ENCODE measurements around the gene MYH9.
"Not testable (repeated sequence)": the region's sequence is repeated elsewhere in the genome, so short reads cannot be mapped to it uniquely, and the experiment has no call there.

Gene MYH9

DNA sequence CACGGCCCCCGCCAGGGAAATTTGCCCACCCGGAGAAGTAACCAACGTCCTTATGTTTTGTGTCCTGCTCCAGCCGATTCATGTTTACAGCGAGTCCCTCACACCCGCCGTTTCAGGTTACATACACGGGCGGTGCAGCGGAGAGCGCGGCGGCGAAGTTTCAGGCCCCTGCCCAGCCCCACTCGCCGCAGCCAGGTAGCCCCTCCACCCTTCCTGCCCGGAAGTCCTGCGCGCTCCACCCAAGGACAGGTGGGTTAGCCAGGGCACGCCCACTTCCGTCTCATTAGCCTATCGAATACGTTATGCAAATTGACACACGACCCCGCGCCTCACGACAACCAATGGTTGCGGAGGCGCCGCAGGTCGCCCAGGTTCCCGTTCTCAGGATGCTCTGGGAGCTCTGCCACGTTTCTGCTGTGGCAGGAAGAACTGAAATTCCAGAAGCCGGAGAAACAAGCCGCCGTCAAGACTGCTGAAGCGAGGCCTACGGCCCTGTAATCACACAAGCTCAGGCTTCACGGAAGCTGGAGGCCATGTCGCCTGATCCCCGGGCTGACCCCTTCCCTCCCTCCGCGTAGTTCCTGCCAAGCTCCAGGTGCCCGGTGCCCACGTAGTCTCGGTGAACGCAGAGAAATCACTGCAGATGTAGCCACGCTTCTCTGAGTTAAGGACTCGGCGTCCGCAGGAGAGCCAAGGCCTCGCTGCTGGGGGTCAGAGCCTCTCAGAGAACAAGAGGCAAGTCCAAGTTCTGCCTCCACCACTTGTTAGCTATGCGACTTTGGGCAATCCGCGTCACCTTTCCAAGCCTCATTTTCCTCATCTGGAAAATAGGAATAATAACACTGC lies 22.4 kb upstream of the MYH9 start:
- TF ChIP-seq, protein P1, sequence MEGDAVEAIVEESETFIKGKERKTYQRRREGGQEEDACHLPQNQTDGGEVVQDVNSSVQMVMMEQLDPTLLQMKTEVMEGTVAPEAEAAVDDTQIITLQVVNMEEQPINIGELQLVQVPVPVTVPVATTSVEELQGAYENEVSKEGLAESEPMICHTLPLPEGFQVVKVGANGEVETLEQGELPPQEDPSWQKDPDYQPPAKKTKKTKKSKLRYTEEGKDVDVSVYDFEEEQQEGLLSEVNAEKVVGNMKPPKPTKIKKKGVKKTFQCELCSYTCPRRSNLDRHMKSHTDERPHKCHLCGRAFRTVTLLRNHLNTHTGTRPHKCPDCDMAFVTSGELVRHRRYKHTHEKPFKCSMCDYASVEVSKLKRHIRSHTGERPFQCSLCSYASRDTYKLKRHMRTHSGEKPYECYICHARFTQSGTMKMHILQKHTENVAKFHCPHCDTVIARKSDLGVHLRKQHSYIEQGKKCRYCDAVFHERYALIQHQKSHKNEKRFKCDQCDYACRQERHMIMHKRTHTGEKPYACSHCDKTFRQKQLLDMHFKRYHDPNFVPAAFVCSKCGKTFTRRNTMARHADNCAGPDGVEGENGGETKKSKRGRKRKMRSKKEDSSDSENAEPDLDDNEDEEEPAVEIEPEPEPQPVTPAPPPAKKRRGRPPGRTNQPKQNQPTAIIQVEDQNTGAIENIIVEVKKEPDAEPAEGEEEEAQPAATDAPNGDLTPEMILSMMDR (IDR thresholded peaks at IDR 0.05; ENCODE audit: poor library complexity, severe bottlenecking): no peak
- peak overlapping the region; percentile 89 for H3K27ac ChIP-seq (ENCODE audit: poor library complexity, severe bottlenecking)
- no peaks in the 10 kb centered on the region for H3K9me3 ChIP-seq (ENCODE audit: severe bottlenecking)
- no peaks in the 10 kb centered on the region for H3K36me3 ChIP-seq (ENCODE audit: low read depth)
- H3K4me3 ChIP-seq (ENCODE audit: severe bottlenecking): peak overlapping the region; percentile 28
- peak; percentile 99 for DNase-seq (ENCODE audit: low spot score)
- H3K4me1 ChIP-seq (ENCODE audit: insufficient read depth, poor library complexity, severe bottlenecking): peaks cover 11% of the 10 kb centered on the region
- peak; percentile 95 for ATAC-seq (ENCODE audit: low read depth)
- no peaks in the 10 kb centered on the region for H3K27me3 ChIP-seq (ENCODE audit: insufficient read depth, poor library complexity, severe bottlenecking)

DNA sequence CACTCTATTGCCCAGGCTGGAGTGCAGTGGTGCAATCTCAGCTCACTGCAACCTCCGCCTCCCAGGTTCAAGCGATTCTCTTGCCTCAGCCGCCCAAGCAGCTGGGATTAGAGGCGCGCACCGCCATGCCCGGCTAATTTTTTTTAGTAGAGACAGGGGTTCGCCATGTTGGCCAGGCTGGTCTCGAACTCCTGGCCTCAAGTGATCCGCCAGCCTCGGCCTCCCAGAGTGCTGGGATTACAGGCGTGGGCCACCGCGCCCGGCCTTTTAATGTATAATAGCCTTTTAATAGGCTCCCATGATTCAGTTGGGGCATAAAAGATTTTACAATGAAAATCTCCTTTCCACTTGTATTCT lies 21.8 kb upstream of the MYH9 start:
- H3K4me1 ChIP-seq (ENCODE audit: insufficient read depth, poor library complexity, severe bottlenecking): peaks cover 11% of the 10 kb centered on the region
- not testable (repeated sequence) for ATAC-seq (ENCODE audit: low read depth); DNase-seq (ENCODE audit: low spot score); H3K27me3 ChIP-seq (ENCODE audit: insufficient read depth, poor library complexity, severe bottlenecking); H3K9me3 ChIP-seq (ENCODE audit: severe bottlenecking); H3K36me3 ChIP-seq (ENCODE audit: low read depth)
- peak overlapping the region; percentile 28 for H3K4me3 ChIP-seq (ENCODE audit: severe bottlenecking)
- peak overlapping the region; percentile 89 for H3K27ac ChIP-seq (ENCODE audit: poor library complexity, severe bottlenecking)

DNA sequence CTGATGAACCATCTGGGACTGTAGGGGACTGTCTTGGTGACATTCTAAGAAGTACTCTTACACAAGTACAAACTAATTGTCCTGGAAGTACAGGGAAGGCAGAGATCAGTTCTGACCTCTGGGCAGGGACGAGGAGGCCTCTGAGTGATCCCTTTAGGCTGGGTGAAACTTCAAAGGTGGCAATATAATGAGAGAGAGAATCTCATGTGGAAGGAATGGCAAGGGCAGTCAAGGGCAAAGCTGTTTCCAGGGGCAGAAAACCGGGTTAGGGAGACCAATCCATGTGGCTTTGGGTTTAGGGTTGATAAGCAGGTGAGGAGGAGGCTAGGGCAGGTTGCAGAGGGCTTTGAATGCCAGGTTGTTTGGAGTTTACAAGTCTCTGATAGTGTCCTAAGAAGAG lies 21.3 kb upstream of the MYH9 start:
- H3K4me1 ChIP-seq (ENCODE audit: insufficient read depth, poor library complexity, severe bottlenecking): peaks cover 11% of the 10 kb centered on the region
- no peak for DNase-seq (ENCODE audit: low spot score)
- TF ChIP-seq, protein P1 (IDR thresholded peaks at IDR 0.05; ENCODE audit: poor library complexity, severe bottlenecking): no peak
- no peak overlapping the region for H3K4me3 ChIP-seq (ENCODE audit: severe bottlenecking)
- H3K27me3 ChIP-seq (ENCODE audit: insufficient read depth, poor library complexity, severe bottlenecking): no peaks in the 10 kb centered on the region
- no peaks in the 10 kb centered on the region for H3K36me3 ChIP-seq (ENCODE audit: low read depth)
- no peaks in the 10 kb centered on the region for H3K9me3 ChIP-seq (ENCODE audit: severe bottlenecking)
- H3K27ac ChIP-seq (ENCODE audit: poor library complexity, severe bottlenecking): peak overlapping the region; percentile 89
- no peak for ATAC-seq (ENCODE audit: low read depth)

DNA sequence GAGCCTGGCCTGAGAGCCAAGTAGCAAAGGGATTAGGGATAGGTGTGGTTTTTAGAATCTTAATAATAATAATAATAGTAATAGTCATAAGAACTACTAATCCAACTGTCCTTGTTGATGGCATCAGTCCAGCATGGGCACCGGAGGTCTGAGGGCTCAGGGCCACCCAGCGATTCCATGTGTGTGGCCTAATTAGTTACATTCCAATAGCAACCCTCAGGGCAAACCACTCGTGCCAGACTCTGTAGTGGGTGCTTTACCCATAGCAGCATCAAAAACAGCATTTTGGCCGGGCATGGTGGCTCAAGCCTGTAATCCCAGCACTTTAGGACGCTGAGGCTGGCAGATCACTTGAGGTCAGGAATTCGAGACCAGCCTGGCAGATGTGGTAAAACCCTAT lies 19.0 kb upstream of the MYH9 start:
- H3K27ac ChIP-seq (ENCODE audit: poor library complexity, severe bottlenecking): peak overlapping the region; percentile 49
- DNase-seq (ENCODE audit: low spot score): no peak

DNA sequence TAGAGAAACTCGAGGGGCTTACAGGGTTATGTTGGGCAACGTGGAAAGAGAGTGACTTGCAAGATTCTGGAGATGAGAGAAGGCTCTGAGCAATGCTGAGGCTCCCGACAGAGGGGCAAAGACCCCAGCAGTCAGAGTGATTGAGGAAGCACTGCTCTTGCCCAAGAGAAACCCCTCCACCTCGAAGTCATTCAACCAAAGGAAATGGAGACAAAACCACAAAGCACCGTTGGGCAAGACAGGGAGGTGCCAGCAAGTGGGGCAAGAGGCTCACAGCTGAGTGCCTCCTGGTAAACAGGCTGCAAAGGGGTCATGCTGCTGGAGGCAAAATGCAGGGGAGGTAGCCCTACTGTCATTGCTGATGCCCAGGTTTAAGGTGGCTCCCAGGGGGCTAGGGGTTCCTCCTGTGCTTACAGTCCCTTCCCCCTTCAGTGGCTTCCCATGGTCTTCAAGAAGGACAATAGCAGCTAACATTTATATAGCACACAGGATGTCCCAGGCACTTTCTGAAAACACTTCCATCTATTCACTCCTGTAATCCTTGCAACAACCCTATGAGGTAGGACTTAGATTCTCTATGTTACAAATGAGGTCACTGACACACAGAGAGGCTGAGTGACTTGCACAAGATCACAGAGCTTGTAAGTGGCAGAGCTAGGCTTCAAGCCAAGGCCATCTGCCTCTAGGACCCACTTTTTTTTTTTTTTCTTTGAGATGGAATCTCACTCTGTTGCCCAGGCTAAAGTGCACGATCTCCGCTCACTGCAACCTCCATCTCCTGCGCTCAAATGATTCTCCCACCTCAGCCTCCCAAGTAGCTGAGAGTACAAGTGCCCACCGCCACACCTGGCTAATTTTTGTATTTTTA lies 18.1 kb upstream of the MYH9 start:
- DNase-seq (ENCODE audit: low spot score) (no peak), ATAC-seq (ENCODE audit: low read depth) (0 out of 3 replicates have a peak, but pooled peaks have one; percentile 9)
- no peak overlapping the region for H3K4me3 ChIP-seq (ENCODE audit: severe bottlenecking)
- no peaks in the 10 kb centered on the region for H3K27me3 ChIP-seq (ENCODE audit: insufficient read depth, poor library complexity, severe bottlenecking)
- no peaks in the 10 kb centered on the region for H3K9me3 ChIP-seq (ENCODE audit: severe bottlenecking)
- peaks cover 11% of the 10 kb centered on the region for H3K4me1 ChIP-seq (ENCODE audit: insufficient read depth, poor library complexity, severe bottlenecking)
- H3K36me3 ChIP-seq (ENCODE audit: low read depth): no peaks in the 10 kb centered on the region
- TF ChIP-seq, protein P1 (IDR thresholded peaks at IDR 0.05; ENCODE audit: poor library complexity, severe bottlenecking): peak; percentile 33
- peak overlapping the region; percentile 49 for H3K27ac ChIP-seq (ENCODE audit: poor library complexity, severe bottlenecking)

More for the DNA sequence above, 19.0 kb upstream of the MYH9 start:
- Histone ChIP-seq H3K4me3 (ENCODE audit: severe bottlenecking) (no peak overlapping the region), H3K9me3 (ENCODE audit: severe bottlenecking) (no peaks in the 10 kb centered on the region), H3K4me1 (ENCODE audit: insufficient read depth, poor library complexity, severe bottlenecking) (peaks cover 11% of the 10 kb centered on the region), H3K36me3 (ENCODE audit: low read depth) (no peaks in the 10 kb centered on the region), H3K27me3 (ENCODE audit: insufficient read depth, poor library complexity, severe bottlenecking) (no peaks in the 10 kb centered on the region)
- TF ChIP-seq, protein P1 (IDR thresholded peaks at IDR 0.05; ENCODE audit: poor library complexity, severe bottlenecking): no peak
- ATAC-seq (ENCODE audit: low read depth): no peak
